ENCODE measurements around the gene PANX1. TPM values are rescaled to one million over a fixed set of nuclear protein-coding genes. Genes with fewer than 3 reads are reported as not detected.

The PANX1 gene
- total RNA-seq, 1 donor from 2014 or later: 40.8 TPM

- DNase-seq (ENCODE audit: extremely low read depth, low read depth, low spot score): no peak
These were observed 54.7 kb downstream of the PANX1 start for GRCh38 chr11:94183251-94183885.

- DNase-seq (ENCODE audit: extremely low read depth, low read depth, low spot score): peak; percentile 51
These were observed 55.2 kb downstream of the PANX1 start for GRCh38 chr11:94183886-94184264.

- no peak for DNase-seq (ENCODE audit: extremely low read depth, low read depth, low spot score)
These were observed 55.7 kb downstream of the PANX1 start for GRCh38 chr11:94184362-94184761.

- no peak for DNase-seq (ENCODE audit: extremely low read depth, low read depth, low spot score)
These were observed 56.2 kb downstream of the PANX1 start for GRCh38 chr11:94184846-94185245.

- DNase-seq (ENCODE audit: extremely low read depth, low read depth, low spot score): no peak
These were observed 56.9 kb downstream of the PANX1 start for GRCh38 chr11:94185416-94186084.

GRCh38 chr11:94186342-94187203 is 57.9 kb downstream of the PANX1 start:
- DNase-seq (ENCODE audit: extremely low read depth, low read depth, low spot score): no peak

GRCh38 chr11:94193288-94193687 is 64.6 kb downstream of the PANX1 start:
- DNase-seq (ENCODE audit: extremely low read depth, low read depth, low spot score): no peak

GRCh38 chr11:94194712-94195111 is 66.1 kb downstream of the PANX1 start:
- no peak for DNase-seq (ENCODE audit: extremely low read depth, low read depth, low spot score)

- DNase-seq (ENCODE audit: extremely low read depth, low read depth, low spot score): no peak
These were observed 67.7 kb downstream of the PANX1 start for GRCh38 chr11:94196363-94196762.

- no peak for DNase-seq (ENCODE audit: extremely low read depth, low read depth, low spot score)
These were observed 70.1 kb downstream of the PANX1 start for GRCh38 chr11:94198718-94199117.

GRCh38 chr11:94199136-94200130 is 70.8 kb downstream of the PANX1 start:
- DNase-seq (ENCODE audit: extremely low read depth, low read depth, low spot score): no peak

- no peak for DNase-seq (ENCODE audit: extremely low read depth, low read depth, low spot score)
These were observed 72.4 kb downstream of the PANX1 start for GRCh38 chr11:94201004-94201465.

- DNase-seq (ENCODE audit: extremely low read depth, low read depth, low spot score): no peak
These were observed 74.4 kb downstream of the PANX1 start for GRCh38 chr11:94203070-94203469.

GRCh38 chr11:94211261-94211830 is 82.7 kb downstream of the PANX1 start:
- DNase-seq (ENCODE audit: extremely low read depth, low read depth, low spot score): no peak

GRCh38 chr11:94212898-94213297 is 84.3 kb downstream of the PANX1 start:
- no peak for DNase-seq (ENCODE audit: extremely low read depth, low read depth, low spot score)

- DNase-seq (ENCODE audit: extremely low read depth, low read depth, low spot score): no peak
These were observed 89.1 kb downstream of the PANX1 start for GRCh38 chr11:94217705-94218104.

- no peak for DNase-seq (ENCODE audit: extremely low read depth, low read depth, low spot score)
These were observed 89.7 kb downstream of the PANX1 start for GRCh38 chr11:94218372-94218771.

- no peak for DNase-seq (ENCODE audit: extremely low read depth, low read depth, low spot score)
These were observed 91.1 kb downstream of the PANX1 start for GRCh38 chr11:94219771-94220170.

GRCh38 chr11:94224078-94224477 is 95.4 kb downstream of the PANX1 start:
- no peak for DNase-seq (ENCODE audit: extremely low read depth, low read depth, low spot score)
